H1 (cell line): ENCODE data around the gene TMEM185B. TPM values are rescaled to one million over a fixed set of nuclear protein-coding genes. Genes with fewer than 3 reads are reported as not detected.

ENCODE experiments used
- CBX5 ChIP-seq: fragments of 300-800, 300-1000 bp; sonication (generic); IDR thresholded peaks from 2 replicates; pipeline ENCODE4 v1.7.1; 2016; ENCODE audit warnings: antibody characterized with exemption, low read length, low read depth
- KDM4A ChIP-seq: IDR thresholded peaks from one replicate; pipeline ENCODE4 v1.7.1; 2012; ENCODE audit warnings: low read depth, mild to moderate bottlenecking, moderate library complexity, low read length, inconsistent platforms; ENCODE audit not compliant: severe bottlenecking
- PHF8 ChIP-seq: fragments of 200-600 bp; sonication (generic); conservative IDR thresholded peaks from 2 replicates; pipeline ENCODE4 v1.7.1; 2012; ENCODE audit warnings: low read depth, mild to moderate bottlenecking, inconsistent platforms, low read length, moderate library complexity
- SRF ChIP-seq: IDR thresholded peaks from 2 replicates; pipeline ENCODE4 v1.6.1; 2011; ENCODE audit warnings: mild to moderate bottlenecking, low read depth, low read length, moderate library complexity
- polyA plus RNA-seq, 7 experiments: library from polyadenylated mRNA; depleted of rRNA in 3 of 7; stranded (reverse) in 5 of 7; unstranded in 2 of 7; fragments of >200 nt in 5 of 7; fragments of 200-250 nt in 2 of 7; gene quantifications; 1 replicate in 5 of 7; 2 replicates in 1 of 7; 4 replicates in 1 of 7; pipeline versions ENCODE4 v1.2.1 to v1.2.3, GENCODE V29; 2011 to 2013; ENCODE audit warnings: missing spikeins in 2 of 7, mixed read lengths in 2 of 7
- total RNA-seq: library from RNA; stranded (reverse); fragmentation: NEBNext Ultra II Directional; extraction: Animal tissue kit (Norgen Biotek cat#: 25700); gene quantifications from 2 replicates; pipeline ENCODE4 v1.2.1, GENCODE V29; 2021

TMEM185B gene
- total and polyA plus RNA-seq, 2 of the 8 experiments (the other 6 are each of a cell fraction or from before 2014, with no cell fraction given) = 13.5 to 14.0 TPM

DNA sequence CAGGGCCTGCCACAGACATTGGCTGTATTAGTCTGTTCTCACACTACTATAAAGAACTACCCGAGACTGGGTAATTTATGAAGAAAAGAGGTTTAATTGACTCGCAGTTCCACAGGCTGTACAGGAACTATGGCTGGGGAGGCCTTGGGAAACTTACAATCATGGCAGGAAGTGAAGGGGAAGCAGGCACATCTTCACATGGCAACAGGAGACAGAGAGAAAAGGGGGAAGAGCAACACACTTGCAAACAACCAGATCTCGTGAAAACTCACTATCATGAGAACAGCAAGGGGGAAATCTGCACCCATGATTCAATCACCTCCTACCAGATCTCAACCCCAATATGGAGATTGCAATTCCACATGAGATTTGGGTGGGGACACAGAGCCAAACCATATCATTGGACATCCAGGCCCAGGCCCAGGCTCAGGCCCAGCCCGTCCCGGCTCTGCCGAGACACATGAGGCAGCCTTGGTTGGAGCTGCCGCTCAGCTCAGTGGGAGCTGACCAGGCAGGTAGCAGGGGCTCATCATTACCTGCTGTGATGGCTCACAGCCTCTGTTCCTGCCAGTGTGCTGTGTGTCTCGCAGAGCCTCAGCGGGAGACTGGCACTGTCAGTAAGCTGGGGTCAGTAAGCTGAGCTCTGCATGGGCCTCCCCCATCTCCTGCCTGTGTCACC, 20.8 kb upstream of the TMEM185B start (continued):
- TF ChIP-seq PHF8 = no peak
- no peak for TF ChIP-seq CBX5
- no peak for TF ChIP-seq KDM4A
- TF ChIP-seq SRF = no peak
